NCI-H2029 (cell line): ENCODE results near the gene KCNJ15.

Experiments
- DNase-seq: peaks from one replicate; lab custom pipeline; 2025; lab: John Stamatoyannopoulos, UW

Gene KCNJ15

DNA sequence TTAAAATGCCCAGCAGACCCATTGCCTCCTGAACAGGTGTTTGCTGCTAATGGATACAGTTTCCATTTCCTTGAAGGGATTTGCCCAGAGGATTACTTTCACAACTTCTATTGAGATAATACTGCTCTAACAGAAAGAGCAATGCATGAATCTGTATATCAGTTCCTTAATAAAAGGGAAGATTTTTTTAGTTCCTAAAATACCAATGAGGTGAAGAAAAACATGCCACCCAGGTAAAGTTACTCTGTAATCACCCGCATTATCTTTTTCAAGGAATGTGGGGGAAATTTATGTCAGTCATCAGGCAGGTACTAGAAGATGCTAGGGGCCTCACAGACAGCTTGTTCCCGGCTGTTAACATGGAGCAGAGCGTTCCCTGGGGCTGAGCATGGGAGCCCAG, 41.1 kb downstream of the KCNJ15 start:
- no peak for DNase-seq

DNA sequence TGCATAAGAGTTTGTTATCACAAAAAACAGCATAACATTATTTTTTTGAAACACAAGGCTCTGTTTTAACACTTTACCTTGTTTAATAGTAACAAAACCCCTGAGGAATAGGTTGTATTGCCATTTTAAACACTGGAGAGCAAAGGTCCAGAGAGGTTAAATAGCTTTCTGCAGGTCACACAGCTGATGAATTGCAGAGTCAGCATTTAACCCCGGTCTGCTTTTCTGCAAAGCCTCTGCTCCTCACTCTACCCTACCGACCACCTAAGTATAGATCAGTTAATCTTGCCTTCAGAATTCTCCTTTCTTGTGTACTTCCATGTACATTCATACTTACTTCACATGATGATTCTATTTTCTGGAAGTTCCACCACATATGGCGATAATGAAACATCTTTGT, 42.0 kb downstream of the KCNJ15 start:
- no peak for DNase-seq

DNA sequence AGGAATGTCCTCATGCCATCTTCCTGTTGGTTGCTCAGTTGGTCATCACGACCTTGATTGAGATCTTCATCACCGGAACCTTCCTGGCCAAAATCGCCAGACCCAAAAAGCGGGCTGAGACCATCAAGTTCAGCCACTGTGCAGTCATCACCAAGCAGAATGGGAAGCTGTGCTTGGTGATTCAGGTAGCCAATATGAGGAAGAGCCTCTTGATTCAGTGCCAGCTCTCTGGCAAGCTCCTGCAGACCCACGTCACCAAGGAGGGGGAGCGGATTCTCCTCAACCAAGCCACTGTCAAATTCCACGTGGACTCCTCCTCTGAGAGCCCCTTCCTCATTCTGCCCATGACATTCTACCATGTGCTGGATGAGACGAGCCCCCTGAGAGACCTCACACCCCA, 42.9 kb downstream of the KCNJ15 start:
- DNase-seq: peak; percentile 7

DNA sequence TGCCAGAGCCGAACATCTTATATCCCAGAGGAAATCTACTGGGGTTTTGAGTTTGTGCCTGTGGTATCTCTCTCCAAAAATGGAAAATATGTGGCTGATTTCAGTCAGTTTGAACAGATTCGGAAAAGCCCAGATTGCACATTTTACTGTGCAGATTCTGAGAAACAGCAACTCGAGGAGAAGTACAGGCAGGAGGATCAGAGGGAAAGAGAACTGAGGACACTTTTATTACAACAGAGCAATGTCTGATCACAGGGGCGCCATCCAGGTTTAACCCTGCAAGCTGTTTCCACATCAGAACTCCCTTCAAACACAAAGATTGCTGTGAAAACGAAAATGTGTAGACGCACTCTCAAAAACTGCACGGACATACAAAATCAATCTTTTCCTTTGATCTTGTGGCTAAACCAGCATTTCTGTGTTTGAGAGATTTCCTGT, 43.4 kb downstream of the KCNJ15 start:
- DNase-seq: no peak

DNA sequence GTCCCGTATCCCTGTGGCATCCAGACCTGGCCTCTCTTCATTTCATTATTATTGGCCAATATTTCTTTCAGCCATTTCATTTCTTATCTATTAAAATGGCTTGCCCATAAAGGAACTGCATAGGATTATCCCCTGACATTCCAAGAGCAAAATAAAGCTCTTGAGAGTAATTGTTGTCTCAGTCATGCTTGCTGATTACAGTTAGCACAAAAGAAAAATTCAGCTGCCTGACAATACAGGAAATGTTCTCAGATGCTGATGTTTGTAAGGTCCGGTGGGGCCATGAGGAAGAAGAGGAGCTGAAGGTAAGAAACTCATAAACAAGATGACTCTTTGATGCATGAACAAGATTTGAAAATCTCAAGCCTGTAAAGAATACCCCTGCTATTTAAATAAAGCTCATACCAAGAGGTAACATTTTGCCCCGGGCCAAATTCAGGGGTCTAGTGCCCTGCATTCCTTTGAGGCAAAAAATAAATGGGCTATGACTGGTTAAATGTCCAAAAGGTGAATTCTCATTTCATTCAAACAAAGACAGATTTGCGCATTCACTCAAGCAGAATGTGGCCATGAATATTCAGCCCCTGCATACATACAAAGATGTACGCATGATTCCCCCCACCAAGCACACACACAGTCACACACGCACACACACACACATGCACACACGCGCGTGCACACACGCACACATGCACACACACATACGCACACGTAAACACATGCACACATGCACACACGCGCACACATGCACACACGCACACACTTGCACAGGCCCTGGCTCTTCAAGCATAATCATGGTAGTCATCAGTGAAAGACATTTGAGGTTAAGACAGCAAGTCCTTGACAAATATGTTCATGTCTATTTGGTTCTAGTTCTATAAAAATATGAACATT, 44.8 kb downstream of the KCNJ15 start:
- no peak for DNase-seq

DNA sequence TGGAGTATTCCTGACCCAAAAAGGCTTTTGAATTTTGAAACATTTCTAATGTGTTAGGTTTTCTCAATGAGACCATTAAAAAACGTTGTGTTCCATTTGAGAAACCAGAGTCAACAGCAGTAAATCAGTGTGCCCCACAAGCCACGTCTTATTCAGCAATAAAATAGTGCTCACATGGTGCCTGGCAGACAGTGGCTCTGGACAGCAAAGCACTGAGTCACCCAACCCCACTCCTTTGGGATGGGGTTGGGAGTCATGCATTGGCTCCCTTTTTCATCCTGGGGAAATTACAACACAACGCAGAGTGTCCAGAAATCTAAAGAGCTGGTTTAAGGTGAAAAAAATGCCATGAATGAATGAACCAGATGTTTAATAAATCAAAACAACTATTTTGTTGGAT, 46.5 kb downstream of the KCNJ15 start:
- no peak for DNase-seq

DNA sequence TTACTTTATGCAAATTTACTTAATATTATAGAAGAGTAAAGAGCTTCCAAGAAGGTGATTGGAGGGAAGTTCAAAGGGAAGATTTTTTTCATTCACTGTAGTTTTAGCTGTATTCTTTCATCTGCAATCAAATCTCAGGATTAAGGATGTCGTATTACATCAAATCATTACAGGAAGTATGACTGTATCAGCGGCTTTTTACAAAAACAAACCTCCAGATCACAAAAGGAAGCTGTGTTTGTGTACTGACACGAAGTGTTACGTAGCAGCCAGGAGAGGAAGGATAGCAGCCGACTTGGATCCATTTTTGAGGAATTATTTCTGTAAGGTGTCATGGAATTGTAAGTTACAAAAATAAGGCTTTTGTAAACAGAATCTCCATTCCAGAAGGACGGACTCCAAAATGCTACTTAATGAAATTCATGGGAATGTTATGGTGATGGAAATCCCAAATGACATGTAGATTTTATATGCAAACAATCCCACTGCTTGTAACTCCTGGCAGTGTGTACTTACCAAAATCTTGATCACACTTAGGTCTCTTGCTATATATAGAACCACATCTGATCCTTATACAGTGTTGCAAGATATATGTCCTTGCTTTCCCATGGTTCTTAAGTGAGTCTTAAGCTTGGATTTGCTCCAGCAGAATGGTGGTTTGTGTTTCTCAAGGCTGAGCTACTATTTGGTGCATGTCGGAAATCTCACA, 49.8 kb downstream of the KCNJ15 start:
- DNase-seq: no peak

DNA sequence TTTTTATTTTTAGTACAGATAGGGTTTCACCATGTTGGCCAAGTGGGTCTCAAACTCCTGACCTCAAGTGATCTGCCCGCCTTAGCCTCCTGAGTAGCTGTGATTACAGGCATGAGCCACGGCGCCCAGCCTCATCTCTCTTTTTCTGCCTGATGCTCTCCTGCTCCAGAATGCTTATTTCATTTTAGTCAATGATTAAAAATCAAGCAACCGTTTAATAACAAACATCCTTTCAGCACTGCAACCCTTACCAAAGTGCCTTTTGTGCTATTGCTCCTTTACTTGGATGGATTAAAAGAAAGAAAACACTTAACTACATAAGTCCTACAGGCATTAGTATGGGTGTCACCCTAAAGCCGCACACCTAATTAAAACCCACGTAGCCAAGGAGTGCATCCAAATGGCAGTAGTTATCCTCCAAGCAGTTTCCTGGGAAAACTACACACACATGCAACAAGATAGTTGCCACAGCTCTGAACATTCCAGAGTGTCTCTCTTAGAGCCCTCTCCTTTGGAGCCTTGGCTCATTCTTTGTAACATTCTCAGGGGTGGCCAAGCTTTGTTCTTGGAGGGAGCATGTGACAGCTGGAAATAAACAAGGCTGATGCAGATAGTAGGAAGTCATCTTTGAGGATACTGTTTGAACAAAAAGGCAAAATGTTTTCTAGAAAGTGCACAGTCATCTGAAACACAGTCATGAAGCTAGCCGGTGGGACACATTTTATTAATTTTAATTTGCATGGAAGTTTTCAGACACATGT, 51.2 kb downstream of the KCNJ15 start:
- no peak for DNase-seq

DNA sequence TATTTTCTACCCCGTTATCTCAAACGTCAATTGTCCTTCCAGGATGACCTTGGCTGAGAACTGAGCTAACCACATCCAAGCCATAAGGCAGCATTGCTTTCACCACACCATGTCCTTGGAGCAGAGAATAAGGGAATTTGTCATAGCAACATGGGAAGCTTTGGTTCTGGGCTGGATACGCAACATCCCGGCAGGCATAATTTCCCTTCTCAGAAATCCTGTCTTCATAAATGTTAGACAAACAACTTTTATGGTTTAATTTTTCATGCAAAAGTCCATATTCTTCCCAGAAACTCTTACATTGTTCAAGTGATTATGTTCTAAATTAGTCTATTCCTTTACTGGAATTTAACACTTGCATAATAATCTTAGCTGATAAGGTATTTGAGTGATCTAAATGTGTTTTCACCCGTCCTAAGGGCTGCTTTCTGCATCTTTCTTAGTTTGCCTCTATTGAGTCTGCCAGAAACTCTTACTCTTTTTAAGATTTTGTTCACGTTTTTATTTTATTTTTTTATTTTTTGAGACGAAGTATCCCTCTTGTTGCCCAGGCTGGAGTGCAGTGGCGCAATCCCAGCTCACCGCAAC, 51.8 kb downstream of the KCNJ15 start:
- DNase-seq: no peak

DNA sequence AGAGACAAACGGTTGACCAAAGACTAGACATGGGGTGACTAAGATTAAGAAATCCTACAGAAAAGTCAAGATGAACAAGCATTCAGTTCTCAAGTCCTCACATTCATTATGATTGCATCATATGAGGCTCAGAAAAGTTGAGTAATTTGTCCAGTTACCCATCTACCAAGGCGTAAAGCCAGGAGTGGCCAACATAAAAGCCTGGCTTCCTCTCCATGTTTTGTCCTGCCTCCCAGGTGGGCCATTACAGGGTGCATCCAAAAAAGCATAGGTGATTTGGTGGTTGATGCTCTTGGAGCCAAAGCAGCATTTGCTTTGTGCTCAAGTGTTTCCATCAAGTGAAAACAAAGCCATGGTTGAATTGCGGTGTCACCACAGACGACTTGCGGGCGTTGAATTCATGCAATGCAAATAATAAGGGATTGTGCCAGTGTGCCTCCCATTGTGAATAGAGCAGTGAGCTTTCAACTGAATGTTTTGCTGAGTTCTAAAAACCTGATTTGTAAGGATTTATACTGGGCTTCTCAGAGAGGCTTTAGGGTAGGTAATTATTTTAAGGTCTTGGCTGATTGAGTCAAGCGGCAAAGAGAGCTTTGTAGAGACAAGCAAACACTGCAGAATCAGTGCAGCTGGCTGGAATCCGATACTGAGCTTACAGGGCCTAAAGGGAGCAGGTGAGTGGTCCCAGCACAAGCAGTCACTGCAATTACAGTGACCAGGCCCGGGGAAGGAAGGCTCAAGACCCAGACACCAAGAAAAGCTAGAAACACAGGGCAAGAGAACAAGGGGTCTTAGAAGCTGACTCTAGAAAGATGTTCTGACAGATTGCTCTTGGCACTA, 54.1 kb downstream of the KCNJ15 start:
- DNase-seq: peak; percentile 85

DNA sequence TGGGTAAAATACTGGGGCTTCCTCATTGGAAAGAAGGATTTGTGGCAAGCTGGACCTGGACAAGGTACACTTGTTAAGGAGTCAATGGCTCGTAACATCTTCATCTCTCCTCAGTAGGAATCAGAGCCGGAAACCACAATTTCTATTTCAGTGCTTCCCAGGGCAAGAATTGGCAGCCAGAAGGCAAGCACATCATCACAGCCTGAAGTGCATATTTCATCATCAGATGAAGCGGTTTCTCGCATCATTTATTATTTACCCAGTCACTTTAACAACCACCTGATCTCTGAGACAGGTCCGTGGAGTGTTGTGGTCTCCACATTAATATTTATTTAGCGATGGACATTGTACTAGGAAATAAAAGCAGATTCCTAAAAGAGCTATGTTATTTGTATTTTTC, 55.0 kb downstream of the KCNJ15 start:
- peak; percentile 99 for DNase-seq

DNA sequence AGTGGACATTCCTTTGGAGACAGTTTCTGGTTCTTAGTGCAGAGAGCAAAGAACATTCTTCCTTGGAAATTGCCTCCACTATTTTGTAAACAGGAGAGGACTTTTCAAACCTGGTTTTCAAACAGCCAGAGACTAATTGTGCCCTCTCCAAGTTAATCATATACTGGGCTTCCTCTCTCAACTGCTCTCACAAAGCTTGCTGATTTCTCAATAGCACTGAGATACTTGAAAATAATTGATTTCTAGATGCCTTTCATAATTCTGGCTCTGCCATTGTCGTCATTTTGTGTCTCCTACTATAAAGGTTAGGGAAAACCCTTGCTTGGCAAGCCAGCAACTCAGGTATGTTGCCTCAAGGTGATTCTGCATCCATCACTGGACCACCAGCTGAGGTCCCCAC, 56.0 kb downstream of the KCNJ15 start:
- no peak for DNase-seq

DNA sequence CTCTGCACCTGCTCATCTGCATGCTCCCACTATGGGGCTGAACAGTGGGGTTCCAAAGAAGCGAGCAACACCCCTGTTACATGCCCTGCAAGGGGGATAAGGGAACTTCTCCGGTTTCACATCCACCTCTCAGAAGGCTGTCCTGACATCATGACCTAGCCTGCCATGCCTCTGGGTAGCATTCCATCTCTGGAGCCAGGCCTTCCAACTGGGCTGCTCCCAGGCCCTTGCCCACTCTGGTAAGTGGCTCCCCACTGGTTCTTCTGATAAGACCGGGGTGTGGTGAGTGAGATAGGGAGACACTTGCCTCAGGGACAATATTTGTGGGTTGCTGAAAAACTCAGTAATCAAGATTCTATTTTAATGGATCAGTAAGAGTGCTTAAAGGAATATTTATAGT, 57.8 kb downstream of the KCNJ15 start:
- DNase-seq: no peak

DNA sequence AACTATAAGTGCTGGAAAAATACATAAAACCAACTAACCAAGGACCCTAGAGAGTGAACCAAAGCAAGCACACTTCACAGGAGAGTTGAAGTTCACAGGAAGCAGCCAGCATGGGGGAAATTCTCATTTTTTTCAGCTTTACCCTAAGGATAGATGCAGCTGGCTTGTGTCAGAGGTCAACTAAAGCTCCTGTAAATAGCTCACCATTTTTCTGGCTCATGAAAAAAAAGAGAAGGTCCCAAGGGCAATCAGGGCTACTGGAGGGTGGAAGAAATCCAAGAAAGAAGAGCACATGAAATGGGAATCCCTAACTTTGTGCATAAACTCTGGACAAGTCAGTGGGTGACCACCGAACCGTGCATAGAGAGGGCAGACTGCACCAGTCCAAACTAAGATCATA, 58.3 kb downstream of the KCNJ15 start:
- DNase-seq: no peak

DNA sequence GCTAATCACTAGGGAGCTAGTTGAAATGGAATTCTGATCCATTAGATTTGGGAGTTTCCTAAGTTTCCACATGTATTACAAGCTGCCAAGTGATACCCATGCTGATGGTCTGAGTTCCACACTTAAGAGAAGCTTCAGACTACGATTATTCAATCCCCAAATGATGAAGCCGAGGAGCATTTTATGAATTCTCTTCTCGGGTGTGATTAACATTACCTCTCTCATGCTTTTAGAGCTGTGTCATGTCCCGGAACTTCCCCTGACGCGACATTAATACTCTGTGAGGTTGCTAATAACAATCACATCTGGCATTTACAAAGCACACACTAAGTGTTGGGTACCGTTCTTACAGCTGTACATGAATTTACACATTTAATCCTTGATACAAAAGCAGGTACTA, 63.0 kb downstream of the KCNJ15 start:
- no peak for DNase-seq

DNA sequence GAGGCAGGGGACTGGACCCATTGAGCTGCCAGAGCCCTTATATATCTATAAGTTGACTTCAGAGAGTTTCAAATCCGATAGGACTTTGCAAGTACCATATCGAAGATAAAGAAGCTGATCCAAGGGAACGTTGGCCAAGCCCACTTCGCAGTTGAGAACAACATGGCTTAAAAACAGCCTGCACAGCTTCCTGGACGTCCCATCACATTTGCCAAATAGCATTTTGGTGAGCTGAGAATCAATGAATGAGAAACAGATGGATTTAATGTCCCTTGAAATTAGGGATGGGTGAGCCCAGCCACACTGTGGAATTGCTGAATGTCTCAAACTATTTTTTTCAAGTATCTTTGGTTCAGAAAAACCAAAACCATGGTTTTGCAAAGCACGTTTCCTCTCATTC, 64.8 kb downstream of the KCNJ15 start:
- no peak for DNase-seq

DNA sequence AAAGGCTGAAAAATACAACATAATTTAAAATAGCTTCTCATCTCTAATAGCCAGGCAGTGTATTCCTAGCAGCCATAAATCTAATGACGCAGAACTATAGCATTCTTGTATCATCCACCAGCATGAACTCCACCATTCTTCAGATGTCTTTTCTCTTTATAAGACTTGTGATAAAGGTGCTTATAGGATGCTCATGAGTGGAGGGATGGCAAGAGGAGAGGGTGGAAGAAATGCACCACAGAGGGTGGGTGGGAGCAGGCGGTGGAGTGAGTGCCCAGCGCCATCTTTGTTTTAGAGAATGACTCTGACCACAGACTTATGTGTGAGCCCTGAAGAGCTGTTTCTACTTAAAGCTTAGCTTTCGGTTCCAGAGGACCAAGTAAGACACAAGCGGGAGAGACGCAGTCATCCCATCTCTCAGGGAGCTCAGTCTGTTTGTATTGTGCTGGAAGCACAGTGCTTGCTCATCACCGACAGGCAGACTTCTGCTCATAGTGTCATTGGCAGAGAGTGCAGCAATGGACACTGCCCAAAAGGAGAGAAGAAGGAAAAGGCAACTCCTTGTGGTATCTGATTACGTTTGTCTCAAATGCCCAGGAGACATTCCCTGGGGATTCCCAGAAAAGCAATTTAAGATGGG, 65.6 kb downstream of the KCNJ15 start:
- DNase-seq: no peak

DNA sequence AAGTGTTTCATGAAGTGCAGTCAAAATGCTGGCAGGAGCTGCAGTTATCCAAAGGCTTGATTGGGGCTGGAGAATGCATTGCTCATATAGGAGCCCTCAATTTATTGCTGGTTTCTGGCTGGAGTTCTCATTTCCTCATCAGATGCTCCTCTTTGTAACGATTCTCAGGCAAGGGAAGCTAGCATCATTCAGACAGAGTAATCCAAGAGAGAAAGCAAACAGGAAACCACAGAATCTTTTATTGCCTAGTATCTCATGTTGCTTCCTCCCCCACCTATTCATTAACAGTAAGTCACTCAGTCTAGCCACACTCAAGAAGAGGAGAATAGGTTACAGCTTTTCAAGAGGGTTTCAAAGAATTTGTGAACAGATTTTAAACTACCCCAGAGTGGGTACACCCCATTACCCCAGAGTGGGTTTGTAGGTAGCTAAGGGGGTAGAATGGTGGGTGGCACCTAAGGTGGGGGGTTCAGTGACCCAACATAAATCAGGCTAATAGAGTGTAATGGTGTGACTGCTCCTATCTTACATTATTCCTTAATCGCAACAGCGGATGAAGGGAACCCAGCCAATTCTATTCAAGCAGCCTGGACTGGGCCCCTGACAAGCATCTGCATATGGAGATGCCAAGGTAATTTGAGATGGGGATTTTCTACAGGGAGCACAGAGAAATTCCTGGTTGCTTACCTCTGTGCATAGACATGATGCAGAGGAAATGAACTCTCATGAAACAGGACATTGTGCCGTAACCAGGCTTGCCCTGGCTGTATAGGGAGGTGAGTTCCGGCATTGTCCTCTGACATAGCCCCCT, 67.1 kb downstream of the KCNJ15 start:
- DNase-seq: peak; percentile 85

DNA sequence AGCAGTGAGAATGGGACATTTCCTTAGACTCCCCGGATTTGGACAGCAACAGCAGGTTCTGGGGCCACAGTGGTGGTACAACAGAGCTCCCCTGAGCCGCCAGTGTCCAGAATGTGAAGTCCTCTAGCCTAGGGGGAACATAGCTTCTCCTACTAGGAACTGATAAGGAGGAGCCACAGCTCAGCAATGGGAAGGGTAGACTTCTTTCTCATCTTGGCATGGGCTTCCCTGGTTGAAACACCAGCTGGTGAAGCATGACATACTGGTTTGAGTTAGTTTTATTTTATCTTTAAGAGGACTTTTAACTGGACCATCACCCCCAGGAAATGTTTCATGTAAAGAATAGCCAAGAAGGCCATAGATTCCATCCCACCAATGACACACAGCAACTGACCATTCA, 68.4 kb downstream of the KCNJ15 start:
- DNase-seq: no peak
